Stomach (tissue), 9 donors: ENCODE results near the gene DOCK3. TPM values are rescaled to one million over a fixed set of nuclear protein-coding genes. Genes with fewer than 3 reads are reported as not detected.

Source experiments
- DNase-seq, 2 donors: peaks; one replicate each; pipeline versions ENCODE4 v3.0.0 to v3.0.0-alpha.2; 2013 to 2019
- H3K27ac ChIP-seq, 5 donors: fragments of 200-600 bp in 4 of 5; sonication (generic) in 4 of 5; one replicate each; pipeline ENCODE4 v1.5.1; 2013 to 2019; ENCODE audit warnings: mild to moderate bottlenecking in 1 of 5, moderate library complexity in 1 of 5
- H3K27me3 ChIP-seq, 3 donors: fragments of 200-600 bp; sonication (generic); one replicate each; pipeline ENCODE4 v1.5.1; 2017 to 2019; ENCODE audit warnings: mixed run types in 1 of 3
- H3K36me3 ChIP-seq, 4 donors: fragments of 200-600 bp; sonication (generic); 1 replicate in 3 of 4; 2 replicates in 1 of 4; pipeline ENCODE4 v1.5.1; 2016 to 2019
- H3K4me1 ChIP-seq, 4 donors: fragments of 200-600 bp; sonication (generic); one replicate each; pipeline ENCODE4 v1.5.1; 2016 to 2019
- H3K4me3 ChIP-seq, 4 donors: fragments of 200-600 bp; sonication (generic) in 3 of 4; one replicate each; pipeline ENCODE4 v1.5.1; 2016 to 2019; ENCODE audit warnings: mild to moderate bottlenecking in 1 of 4
- H3K9me3 ChIP-seq, 4 donors: fragments of 200-600 bp; sonication (generic); one replicate each; pipeline ENCODE4 v1.5.1; 2016 to 2019
- CTCF ChIP-seq, 7 experiments: fragments of 450-650 bp in 4 of 7; fragments of 200-600 bp in 3 of 7; sonication (generic) in 3 of 7; IDR thresholded peaks; one replicate each; pipeline ENCODE4 v1.5.1; 2016 to 2019; ENCODE audit warnings: antibody characterized with exemption in 7 of 7, control low read depth in 2 of 7, mild to moderate bottlenecking in 1 of 7
- EP300 ChIP-seq: sonication (generic); formaldehyde crosslinking; IDR thresholded peaks from one replicate; pipeline ENCODE4 v1.6.1; 2017; ENCODE audit warnings: antibody characterized with exemption
- POLR2A ChIP-seq, 4 donors: fragments of 450-650 bp; IDR thresholded peaks; one replicate each; pipeline ENCODE4 v1.6.1; 2016; ENCODE audit warnings: antibody characterized with exemption in 4 of 4, control low read depth in 2 of 4, mild to moderate bottlenecking in 1 of 4, moderate library complexity in 1 of 4
- POLR2AphosphoS5 ChIP-seq, 3 donors: sonication (generic); formaldehyde crosslinking; IDR thresholded peaks; one replicate each; pipeline ENCODE4 v1.6.1; 2016; ENCODE audit warnings: antibody characterized with exemption in 3 of 3
- WGBS, 5 donors: extraction: QIAGEN DNeasy Blood & Tissue Kit in 3 of 5; methylation state at CpG; one replicate each; pipeline versions ENCODE4 v1.1.5 to v1.1.7; 2013 to 2018; 5-methylcytosine and 5-hydroxymethylcytosine counted together
- intact Hi-C: fragments of 100-400 bp; cut with DNase I; formaldehyde crosslinking; loops from one replicate; pipeline ENCODE4 v1.15.1; 2023; ENCODE audit warnings: low total_unique reads
- polyA plus RNA-seq, 3 donors: library from polyadenylated mRNA; stranded (reverse); fragments of 200-250 nt; gene quantifications; one replicate each; pipeline ENCODE4 v1.2.3, GENCODE V29; 2013
- total RNA-seq, 5 donors: library from RNA; depleted of rRNA; stranded (reverse); fragments of >200 nt; gene quantifications; one replicate each; pipeline versions ENCODE4 v1.1.0 to v1.2.3, GENCODE V29; 2014 to 2016
- donor health status: healthy with polysubstance abuse.
- donor health status: Bipolar disorder and iron deficiency.
- donor health status: healthy.

Gene DOCK3
- total and polyA plus RNA-seq, 8 donors: 0.06 to 2.3 (median 1.0) TPM; not detected in 2

GRCh38 chr3:51035630-51036029, 360.9 kb downstream of the DOCK3 start:
- no peaks in the 10 kb centered on the region for H3K9me3 ChIP-seq
- no peak for TF ChIP-seq CTCF (IDR thresholded peaks at IDR 0.05)
- no peak for TF ChIP-seq EP300
- TF ChIP-seq POLR2AphosphoS5 (IDR thresholded peaks at IDR 0.05): no peak
- no peak for TF ChIP-seq POLR2A (IDR thresholded peaks at IDR 0.05)
- intact Hi-C loops: no loop called here

GRCh38 chr3:51044982-51045381, 370.3 kb downstream of the DOCK3 start:
- DNase-seq: no peak
- TF ChIP-seq CTCF (IDR thresholded peaks at IDR 0.05) (no peak), EP300 (no peak), POLR2AphosphoS5 (IDR thresholded peaks at IDR 0.05) (no peak), POLR2A (IDR thresholded peaks at IDR 0.05) (no peak)
- 91 to 100% (median 94%) methylated on average over 1 of the region's 1 CpG for WGBS, 5 donors
- Histone ChIP-seq H3K4me1 (no peaks in the 10 kb centered on the region), H3K27ac (no peak overlapping the region), H3K9me3 (no peaks in the 10 kb centered on the region), H3K27me3 (no peaks in the 10 kb centered on the region), H3K36me3 (no peaks in the 10 kb centered on the region), H3K4me3 (no peak overlapping the region)
- intact Hi-C loops: no loop called here

More at GRCh38 chr3:51035630-51036029, 360.9 kb downstream of the DOCK3 start:
- Histone ChIP-seq H3K36me3 (no peaks in the 10 kb centered on the region), H3K4me1 (no peaks in the 10 kb centered on the region), H3K4me3 (no peak overlapping the region), H3K27me3 (no peaks in the 10 kb centered on the region), H3K27ac (no peak overlapping the region)
- no peak for DNase-seq

GRCh38 chr3:51052562-51052961, 377.8 kb downstream of the DOCK3 start:
- H3K27ac ChIP-seq: no peak overlapping the region
- TF ChIP-seq EP300 (no peak), POLR2A (IDR thresholded peaks at IDR 0.05) (no peak), POLR2AphosphoS5 (IDR thresholded peaks at IDR 0.05) (no peak), CTCF (IDR thresholded peaks at IDR 0.05) (no peak)
- H3K36me3 ChIP-seq: no peaks in the 10 kb centered on the region
- WGBS, 5 donors: 38 to 70% (median 64%) methylated on average over 1 of the region's 1 CpG
- no peaks in the 10 kb centered on the region for H3K27me3 ChIP-seq
- no peaks in the 10 kb centered on the region for H3K4me1 ChIP-seq
- intact Hi-C loops: no loop called here
- H3K9me3 ChIP-seq: no peaks in the 10 kb centered on the region
- DNase-seq: no peak
- no peak overlapping the region for H3K4me3 ChIP-seq

- no peak overlapping the region for H3K4me3 ChIP-seq
- H3K4me1 ChIP-seq: no peaks in the 10 kb centered on the region
- no peak for DNase-seq
- TF ChIP-seq POLR2AphosphoS5 (IDR thresholded peaks at IDR 0.05) (no peak), EP300 (no peak), CTCF (IDR thresholded peaks at IDR 0.05) (no peak), POLR2A (IDR thresholded peaks at IDR 0.05) (no peak)
- H3K27ac ChIP-seq: no peak overlapping the region
- H3K36me3 ChIP-seq: no peaks in the 10 kb centered on the region
- WGBS, 5 donors: 19 to 58% (median 44%) methylated on average over 1 of the region's 1 CpG
- no peaks in the 10 kb centered on the region for H3K9me3 ChIP-seq
- intact Hi-C loops: no loop called here
- H3K27me3 ChIP-seq: no peaks in the 10 kb centered on the region
These were observed 382.4 kb downstream of the DOCK3 start for GRCh38 chr3:51057121-51057520.
